A673 (cell line): ENCODE results near the gene TOMM40.

Experiments
- EZH2 ChIP-seq: fragments of 200-600 bp; sonication (generic); IDR thresholded peaks from 2 replicates; pipeline ENCODE4 v1.6.1; 2017; ENCODE audit warnings: borderline replicate concordance, low read depth, mild to moderate bottlenecking, mixed read lengths, antibody characterized with exemption, low read length; ENCODE audit not compliant: poor library complexity, severe bottlenecking
- TF ChIP-seq, protein P1 (sequence below): fragments of 300-800, 200-600 bp; sonication (generic); conservative IDR thresholded peaks from 2 replicates; pipeline ENCODE4 v1.5.1; 2017; ENCODE audit warnings: low read depth, mild to moderate bottlenecking, antibody characterized with exemption, low read length, moderate library complexity, mixed read lengths

DNA sequence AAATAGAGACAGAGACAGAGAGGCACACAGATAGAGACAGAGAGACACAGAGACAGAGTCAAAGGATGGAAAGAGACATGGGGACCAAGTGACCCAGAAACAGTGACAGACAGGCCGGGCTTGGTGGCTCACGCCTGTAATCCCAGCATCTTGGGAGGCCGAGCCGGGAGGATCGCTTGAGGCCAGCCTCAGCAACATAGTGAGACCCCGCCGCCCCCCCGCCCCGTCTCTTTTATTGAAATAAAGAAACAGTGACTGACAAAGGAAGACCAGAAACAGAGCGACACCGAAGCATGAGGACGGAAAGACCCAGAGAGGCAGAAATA, 45.8 kb upstream of the TOMM40 start:
- TF ChIP-seq, protein P1, sequence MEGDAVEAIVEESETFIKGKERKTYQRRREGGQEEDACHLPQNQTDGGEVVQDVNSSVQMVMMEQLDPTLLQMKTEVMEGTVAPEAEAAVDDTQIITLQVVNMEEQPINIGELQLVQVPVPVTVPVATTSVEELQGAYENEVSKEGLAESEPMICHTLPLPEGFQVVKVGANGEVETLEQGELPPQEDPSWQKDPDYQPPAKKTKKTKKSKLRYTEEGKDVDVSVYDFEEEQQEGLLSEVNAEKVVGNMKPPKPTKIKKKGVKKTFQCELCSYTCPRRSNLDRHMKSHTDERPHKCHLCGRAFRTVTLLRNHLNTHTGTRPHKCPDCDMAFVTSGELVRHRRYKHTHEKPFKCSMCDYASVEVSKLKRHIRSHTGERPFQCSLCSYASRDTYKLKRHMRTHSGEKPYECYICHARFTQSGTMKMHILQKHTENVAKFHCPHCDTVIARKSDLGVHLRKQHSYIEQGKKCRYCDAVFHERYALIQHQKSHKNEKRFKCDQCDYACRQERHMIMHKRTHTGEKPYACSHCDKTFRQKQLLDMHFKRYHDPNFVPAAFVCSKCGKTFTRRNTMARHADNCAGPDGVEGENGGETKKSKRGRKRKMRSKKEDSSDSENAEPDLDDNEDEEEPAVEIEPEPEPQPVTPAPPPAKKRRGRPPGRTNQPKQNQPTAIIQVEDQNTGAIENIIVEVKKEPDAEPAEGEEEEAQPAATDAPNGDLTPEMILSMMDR, result no peak
- no peak for TF ChIP-seq EZH2
